DMS153 (cell line): Measurements from ENCODE around the gene MFSD2B.
"Not testable (repeated sequence)": the region's sequence is repeated elsewhere in the genome, so short reads cannot be mapped to it uniquely, and the experiment has no call there.

ENCODE experiments used
- DNase-seq: peaks from one replicate; lab custom pipeline; 2025; lab: John Stamatoyannopoulos, UW

The MFSD2B gene

DNA sequence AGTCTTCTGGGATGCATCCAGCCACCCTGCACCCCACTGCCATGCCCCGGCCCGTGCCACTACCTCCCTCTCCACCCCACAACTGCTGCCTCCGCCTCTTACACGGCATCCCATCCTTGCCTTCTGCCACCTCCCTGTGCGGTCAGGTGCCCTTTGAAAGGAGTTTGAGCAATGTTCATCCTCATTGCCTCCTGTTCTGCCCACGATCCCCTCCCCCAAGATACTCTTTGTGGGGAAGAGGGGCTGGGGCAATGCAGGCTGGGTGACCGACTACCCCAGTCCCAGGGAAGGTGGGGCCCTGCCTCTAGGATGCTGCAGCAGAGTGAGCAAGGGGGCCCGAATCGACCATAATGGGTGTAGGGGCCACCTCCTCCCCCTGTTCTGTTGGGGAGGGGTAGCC lies 8.4 kb downstream of the MFSD2B start:
- no peak for DNase-seq

DNA sequence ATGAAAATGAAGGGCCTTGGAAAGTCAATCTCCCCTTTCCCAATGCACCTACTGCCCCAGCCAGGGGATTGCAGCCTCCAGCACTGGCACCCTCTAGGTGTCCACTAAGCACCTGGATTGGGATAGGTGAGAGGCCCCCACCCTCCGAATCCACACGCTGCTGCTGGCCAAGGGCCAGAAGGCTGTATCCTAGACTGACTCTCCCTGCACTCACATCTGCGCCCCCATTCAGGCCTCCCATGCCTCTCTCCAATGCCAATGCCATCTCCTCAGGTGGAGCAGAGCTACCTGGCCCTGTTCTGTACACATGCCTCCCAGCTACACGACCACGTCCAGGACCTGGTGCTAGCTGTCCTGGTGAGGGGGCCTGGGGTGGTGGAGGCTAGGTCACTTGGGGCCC lies 9.8 kb downstream of the MFSD2B start:
- no peak for DNase-seq

DNA sequence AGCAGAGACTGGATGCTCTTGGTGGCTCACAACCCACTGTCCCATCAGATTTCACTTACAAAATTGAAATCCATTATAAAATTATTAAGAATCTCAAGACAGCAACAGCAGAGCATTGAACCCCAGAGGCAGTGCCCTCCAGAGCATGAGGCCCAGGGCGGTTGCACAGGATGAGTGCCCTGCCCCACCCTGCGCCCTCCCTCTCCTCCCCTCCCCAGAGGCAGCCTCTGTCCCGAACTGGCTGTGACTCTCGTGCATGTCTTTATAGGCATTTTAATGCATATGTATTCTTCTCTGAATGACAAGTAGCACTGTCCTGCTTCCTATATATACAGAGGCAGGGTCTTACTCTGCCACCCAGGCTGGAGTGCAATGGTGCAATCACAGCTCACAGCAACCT lies 10.4 kb downstream of the MFSD2B start:
- DNase-seq, result no peak

DNA sequence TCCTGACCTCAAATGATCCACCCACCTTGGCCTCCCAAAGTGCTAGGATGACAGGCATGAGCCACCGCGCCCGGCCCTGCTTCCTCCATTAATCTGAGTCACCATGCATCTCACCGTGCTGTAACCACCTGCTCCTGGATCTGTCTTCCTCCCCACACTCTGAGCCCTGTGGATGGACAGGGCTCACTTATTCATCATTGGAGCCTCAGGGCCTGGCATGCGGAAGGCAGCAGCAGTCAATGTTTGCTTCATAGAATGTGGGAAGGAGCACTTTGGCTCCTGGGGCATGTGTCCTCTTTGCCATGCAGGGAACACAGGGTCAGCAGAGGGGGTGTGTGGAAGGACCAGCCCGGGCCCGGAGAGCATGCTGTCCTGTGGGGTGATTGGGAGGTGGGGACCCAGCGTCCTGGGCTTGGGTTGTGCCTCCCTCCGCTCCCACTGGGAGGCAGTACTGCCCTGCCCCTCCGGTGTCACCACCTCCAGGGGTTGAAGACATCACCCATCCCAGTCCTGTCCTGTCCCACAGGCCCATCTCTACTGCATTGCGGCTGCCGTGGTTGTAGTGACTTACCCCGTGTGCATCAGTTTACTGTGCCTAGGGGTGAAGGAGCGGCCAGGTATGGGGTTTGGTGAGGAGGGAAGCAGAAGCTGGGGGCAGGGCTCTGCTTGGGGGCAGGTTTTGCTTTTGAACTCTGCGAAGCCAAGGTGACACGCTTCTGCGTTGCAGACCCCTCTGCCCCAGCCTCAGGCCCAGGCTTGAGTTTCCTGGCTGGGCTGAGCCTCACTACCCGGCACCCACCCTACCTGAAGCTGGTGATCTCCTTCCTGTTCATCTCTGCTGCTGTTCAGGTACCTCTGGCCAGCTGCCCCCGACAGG lies 11.5 kb downstream of the MFSD2B start:
- DNase-seq, result no peak

DNA sequence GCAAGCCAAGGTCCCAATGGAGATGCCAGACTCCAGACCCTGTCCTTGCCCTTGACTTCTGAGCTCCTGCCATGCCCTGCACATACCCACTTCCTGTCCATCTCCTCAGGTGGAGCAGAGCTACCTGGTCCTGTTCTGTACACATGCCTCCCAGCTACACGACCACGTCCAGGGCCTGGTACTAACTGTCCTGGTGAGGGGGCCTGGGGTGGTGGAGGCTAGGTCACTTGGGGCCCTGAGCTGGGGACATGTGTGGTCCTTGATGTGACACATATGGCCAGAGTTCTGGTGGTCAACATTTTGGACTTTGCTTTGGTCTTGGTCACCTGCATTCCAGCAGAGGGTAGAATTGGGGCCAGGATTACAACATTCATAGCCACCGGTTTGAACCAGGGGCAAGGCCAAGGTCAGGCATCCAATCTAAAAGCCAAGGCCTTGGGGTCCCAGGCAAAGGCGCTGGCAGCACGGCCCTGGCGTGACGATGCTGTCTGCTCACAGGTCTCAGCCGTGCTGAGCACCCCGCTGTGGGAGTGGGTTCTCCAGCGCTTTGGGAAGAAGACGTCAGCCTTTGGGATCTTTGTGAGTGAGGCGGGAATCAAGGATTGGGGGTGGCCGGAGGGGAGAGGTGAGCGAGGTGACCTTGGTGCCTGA lies 12.6 kb downstream of the MFSD2B start:
- no peak for DNase-seq

DNA sequence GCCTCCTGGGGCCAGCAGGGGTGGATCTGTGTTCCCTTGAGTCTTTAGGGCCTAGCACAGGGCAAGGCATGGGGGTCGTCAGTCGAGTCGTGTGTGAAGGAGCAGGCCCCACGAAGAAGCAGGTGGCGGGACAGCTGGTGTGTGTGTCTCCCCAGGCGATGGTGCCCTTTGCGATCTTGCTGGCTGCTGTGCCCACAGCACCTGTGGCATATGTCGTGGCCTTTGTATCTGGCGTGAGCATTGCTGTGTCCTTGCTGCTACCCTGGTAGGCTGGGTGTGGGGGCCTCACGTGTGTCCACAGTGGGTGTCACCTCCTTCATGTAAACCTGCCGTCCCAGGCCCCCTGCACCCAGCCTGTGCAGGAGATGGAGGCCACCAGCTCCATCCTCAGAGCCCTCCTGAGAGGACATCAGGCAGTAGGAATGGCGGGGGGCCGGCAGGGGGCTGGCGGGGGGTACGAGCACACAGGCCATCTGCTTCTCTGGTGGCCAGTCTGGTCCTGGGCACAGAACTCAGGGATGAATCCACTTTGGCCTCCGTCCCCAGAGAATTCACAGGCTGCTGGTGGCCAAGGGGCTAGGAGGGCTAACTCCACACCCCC lies 13.2 kb downstream of the MFSD2B start:
- DNase-seq, result no peak

DNA sequence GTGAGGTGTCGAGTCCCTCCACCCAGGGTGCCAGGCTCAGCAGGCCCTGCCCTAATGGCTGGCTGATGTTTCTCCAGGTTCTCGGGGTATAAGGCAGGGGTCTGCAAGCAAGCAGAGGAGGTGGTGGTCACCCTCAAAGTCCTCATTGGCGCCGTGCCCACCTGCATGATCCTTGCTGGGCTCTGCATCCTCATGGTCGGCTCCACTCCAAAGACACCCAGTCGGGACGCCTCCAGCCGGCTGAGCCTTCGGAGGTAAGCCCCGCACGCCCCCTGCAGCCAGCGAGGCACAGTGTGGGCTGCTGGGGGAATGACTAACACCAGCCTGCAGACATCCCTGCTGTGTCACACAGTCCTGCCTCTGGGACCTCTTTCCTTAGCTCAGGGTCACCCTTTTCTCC lies 14.1 kb downstream of the MFSD2B start:
- no peak for DNase-seq

DNA sequence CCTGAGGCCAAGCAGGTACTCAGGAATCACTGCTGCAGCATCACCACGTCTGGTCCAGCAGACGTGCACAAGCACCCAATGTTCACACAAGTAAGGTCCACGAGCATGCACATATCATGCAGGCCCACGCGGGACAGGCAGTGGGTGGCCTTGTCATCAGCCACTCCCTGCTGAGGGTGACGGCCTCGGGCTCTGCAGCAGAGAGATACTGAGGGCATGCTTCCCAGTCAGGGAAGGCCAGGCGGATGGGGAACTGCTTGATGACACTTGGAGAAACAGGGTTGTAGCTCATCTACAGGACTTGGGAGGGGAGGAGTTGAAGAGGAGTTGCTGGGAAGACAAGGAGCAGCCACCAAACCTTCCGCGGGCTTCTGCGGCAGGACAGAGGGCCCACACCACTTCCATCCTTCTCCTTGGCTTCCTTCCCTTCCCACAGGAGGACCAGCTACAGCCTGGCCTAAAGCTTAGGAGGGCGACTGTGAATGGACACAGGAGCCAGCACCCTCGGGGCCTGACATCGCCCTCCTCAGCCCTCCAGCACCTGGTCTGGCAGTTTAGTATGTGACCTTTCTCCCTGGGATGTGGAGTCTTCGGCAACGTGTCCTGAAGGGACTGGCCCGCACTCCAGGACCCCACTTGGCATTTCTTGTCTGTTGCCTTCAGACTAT lies 15.2 kb downstream of the MFSD2B start:
- no peak for DNase-seq

DNA sequence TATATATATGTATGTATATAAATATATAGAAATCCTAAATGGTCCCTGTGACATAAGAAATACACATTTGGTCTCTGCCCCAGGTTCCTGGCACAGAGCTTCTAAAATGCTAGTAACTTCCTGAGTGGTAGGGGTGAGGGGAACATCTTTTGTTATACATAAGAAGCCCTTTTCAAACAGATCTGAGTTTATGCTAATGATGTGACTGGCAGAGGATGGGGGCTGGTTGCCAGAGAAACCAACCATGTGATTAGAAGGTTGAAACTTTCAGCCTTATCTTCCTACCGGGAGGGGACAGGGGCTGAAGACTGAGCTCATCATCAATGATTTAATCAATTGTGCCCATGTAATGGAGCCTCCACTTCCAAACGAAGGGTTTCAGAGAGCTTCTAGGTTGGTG lies 16.3 kb downstream of the MFSD2B start:
- DNase-seq, result no peak

DNA sequence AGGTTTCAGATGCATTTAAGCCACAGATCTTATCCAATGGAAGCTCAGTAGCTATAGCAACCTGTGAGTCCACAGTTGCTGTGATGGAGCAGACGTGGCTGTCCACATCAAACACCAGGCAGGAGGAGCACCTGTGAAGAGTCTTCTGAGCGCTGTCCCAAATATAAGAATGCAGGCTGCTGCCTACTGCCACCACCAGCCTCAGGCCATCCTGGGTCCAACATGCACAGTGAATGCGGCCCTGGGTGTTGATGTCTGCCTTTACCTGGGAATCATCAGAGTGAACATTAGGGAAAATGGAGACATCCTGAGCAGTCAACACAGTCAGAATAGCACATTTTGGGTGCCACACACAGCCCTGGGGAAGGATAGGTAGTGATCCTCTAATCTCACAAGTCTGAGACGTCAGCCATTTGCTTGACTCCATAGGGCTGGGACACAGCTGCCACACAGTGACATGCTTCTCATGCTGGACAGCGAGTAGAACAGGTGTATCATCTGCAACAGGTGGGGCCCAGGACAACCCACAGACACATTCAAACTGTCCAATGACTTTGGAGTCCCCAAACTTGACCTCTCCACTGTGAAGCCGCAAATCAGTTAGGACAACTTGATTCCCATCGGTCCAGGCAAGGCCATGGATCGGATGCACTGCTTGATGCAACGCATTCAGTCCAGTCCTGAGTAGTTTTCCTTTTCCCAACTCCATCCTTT lies 29.1 kb downstream of the MFSD2B start:
- DNase-seq, result no peak

DNA sequence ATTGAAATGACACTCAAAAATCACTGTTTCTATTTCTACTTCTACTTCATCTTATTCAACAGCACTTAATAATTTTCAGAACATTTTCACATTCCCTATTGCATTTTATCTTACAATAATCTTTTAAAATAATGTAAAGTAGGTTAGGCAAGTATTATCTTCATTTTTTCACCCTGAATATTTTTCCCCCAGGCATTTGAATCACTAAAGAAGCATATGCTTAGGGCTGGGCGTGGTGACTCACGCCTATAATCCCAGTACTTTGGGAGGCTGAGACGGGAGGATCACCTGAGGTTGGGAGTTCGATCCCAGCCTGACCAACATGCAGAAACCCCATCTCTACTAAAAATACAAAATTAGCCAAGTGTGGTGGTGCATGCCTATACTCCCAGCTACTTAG lies 30.6 kb downstream of the MFSD2B start:
- DNase-seq, result no peak

DNA sequence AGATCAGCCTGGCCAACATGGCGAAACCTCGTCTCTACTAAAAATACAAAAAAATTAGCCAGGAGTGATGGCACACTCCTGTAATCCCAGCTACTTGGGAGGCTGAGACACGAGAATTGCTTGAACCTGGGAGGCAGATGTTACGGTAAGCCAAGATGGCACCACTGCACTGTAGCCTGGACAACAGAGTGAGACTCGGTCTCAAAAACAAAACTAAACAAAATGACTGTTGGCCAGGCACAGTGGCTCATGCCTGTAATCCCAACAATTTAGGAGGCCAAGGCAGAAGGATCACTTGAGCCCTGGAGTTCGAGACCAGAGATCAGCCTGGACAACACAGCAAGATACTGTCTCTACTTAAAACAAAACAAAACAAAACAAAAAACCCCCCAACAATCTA lies 33.2 kb downstream of the MFSD2B start:
- not testable (repeated sequence) for DNase-seq

DNA sequence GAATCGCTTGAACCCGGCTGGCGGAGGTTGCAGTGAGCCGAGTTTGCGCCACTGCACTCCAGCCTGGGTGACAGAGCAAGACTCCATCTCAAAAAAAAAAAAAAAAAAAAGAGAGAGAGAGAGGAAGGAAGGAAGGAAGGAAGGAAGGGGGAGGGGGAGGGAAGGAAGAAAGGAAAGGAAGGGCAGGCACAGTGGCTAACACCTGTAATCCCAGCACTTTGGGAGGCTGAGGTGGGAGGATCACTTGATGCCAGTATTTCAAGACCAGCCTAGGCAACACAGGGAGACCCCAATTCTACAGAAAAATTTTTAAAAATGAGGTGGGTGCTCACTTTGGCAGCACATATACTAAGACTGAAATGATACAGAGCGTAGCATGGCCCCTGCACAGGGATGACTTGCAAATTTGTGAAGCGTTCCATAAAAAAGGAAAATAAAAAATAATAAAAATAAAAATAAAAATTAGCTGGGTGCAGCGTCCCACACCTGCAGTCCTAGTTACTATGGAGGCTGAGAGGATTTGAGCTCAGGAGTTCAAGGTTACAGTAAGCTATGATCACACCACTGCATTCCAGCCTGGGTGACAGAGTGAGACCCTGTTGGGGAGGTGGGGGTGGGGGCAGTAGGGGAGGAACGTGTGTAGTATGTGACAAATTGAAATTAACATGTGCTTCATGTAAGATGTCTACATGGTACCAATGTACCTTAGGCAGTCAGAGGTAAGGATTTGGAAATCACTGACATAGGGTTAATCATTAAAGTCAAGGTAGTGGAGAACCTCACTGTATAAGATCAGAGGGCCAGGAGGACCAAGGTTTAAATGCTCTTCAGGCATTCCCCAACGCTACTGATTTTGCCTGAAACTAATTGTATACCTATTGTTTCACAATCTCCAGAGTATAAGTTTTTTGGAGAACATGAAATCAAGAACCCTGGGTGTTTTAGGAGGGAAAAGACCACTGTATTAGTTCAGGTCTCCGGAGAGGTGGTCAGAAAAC lies 35.9 kb downstream of the MFSD2B start:
- no peak for DNase-seq

DNA sequence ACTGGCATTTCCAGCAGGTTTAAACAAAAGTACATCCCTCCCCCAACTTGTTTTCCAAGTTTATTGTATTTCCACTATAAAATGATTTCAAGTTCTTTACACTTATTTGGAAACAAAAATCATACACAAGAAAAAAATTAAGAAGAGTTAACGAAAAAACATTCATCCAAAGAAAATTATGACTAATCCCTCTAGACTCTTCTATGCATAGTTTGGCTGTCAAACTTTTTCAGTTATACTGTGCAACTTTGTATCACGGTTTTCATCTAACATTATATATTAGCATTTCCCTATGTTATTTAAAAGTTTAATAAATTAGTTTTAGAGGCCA lies 36.7 kb downstream of the MFSD2B start:
- no peak for DNase-seq

DNA sequence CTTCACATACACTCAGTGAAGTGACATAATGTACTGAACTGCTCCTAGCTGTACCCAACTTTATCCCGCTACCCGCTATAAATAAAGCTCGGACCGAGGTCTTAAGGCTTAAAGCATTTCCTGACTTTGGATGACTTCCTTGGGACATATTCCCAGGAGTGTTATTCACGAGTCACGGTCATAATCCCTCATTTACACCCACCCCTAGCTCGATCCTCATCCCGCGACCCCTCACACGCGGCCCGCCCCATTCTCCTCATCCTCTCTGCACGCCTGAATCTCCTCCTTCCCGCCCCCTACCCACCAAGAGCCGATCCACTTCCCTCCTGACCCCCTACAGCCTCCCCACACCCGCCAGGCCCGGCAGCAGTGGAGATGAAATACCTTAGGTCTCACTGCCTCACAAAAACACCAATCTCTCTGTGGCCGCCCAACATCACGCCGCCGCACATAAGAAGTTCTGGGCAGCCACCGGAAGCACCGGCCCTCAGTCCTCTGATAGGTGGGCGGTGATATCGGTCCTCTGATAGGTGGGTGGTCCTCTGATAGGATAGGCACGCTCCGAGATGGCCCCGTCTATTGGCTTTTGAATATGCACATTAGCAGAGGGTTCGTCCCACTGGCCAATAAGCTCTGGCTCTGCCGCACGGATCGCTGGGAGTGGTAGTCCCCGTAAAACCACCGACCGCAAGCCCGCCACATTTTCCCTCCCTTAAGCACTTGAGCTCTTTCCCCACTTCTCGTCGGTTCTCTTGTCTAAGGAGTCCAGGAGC lies 37.2 kb downstream of the MFSD2B start, which contains the start of gene WDCP:
Gene WDCP (minus strand): TSS at position 462 of the 773 bp plus-strand sequence. CDS start 7,897 bp downstream, outside the sequence.
- DNase-seq, result peak; percentile 97

DNA sequence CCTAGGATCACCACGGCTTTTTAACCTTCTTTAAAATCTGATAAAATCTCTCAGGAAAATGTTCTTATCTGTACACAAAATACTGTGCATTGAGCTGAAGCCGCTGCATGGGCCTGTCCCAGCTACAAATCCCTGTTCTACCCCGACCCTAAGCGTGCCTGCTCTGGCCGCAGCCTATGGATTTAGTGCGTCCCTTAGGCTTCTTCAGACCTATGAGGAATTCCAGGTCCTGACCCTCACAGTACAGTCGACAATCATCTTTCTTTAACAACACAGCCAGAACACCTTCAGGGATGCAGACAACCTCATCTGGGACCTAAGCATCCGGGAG lies 37.8 kb downstream of the MFSD2B start:
- DNase-seq, result no peak

DNA sequence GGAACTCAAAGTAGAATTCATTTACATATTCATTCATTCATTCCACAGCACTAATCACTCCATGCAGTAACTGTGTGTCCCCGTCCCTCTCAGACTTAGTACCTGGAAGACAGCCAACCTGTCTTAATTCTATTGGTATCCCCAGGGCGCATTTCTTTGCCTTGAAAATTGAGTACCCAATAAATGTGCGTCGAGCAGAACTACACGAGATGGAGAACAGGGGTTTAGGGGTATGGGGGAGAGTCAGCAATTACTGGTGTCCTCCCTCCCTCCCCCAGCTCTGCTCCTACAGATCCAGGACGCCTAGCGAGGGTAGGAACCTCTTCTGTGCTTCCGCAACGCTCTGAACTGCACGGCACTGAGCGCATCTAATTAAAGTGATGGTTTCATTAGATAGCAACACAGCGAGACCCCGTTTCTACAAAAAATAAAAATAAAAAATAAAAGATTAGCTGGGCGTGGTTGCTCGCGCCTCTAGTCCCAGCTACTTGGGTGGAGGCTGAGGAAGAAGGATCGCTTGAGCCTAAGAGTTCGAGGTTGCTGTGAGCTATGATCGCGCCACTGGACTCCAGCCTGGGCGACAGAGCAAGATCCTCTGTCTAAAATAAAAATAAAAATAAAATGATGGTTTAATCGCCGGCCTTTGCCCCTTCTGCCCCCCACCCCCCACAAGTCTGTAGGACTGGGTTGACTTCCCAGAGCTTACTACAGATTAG lies 39.0 kb downstream of the MFSD2B start:
- DNase-seq, result no peak

DNA sequence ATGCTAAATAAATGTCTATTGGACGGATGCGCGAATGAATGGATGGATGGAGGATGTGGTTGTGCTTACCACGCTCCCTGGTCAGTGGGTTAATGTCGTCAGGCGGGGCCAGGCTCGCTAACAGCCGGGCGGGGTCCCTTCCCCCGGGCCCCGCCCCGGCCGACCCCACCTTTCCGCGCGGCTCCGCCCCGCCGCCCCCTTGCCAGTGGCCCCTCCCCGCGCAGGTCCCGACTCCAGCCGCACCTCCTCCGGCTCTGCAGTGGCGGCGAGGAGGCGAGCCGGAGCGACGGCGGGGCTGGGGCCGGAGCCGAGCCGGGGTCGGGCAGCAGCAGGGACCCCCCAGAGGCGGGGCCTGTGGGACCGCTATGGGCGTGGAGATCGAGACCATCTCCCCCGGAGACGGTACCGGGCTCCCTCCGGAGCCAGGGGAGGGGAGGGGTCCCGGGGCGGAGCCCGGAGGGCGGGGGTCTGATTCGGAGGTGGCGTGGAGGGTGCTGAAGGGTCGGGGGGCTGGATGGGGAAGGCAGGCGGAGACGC lies 39.7 kb downstream of the MFSD2B start, which contains the start of gene FKBP1B:
Gene FKBP1B (plus strand): TSS at position 257 of the 537 bp plus-strand sequence. CDS start 109 bp downstream, at position 366.
- DNase-seq, result no peak
